Measurements from ENCODE around the gene LBX2.

LBX2 gene

GRCh38 chr2:74526649-74527230 is 27.3 kb upstream of the LBX2 start:
- H2AFZ ChIP-seq (ENCODE audit: low read length): no peak overlapping the region
- TF ChIP-seq, protein P1, sequence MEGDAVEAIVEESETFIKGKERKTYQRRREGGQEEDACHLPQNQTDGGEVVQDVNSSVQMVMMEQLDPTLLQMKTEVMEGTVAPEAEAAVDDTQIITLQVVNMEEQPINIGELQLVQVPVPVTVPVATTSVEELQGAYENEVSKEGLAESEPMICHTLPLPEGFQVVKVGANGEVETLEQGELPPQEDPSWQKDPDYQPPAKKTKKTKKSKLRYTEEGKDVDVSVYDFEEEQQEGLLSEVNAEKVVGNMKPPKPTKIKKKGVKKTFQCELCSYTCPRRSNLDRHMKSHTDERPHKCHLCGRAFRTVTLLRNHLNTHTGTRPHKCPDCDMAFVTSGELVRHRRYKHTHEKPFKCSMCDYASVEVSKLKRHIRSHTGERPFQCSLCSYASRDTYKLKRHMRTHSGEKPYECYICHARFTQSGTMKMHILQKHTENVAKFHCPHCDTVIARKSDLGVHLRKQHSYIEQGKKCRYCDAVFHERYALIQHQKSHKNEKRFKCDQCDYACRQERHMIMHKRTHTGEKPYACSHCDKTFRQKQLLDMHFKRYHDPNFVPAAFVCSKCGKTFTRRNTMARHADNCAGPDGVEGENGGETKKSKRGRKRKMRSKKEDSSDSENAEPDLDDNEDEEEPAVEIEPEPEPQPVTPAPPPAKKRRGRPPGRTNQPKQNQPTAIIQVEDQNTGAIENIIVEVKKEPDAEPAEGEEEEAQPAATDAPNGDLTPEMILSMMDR (conservative IDR thresholded peaks at IDR 0.05; ENCODE audit: low read length): no peak
- TF ChIP-seq EZH2phosphoT487 (IDR thresholded peaks at IDR 0.05; ENCODE audit: borderline replicate concordance): no peak
- peaks cover 50% of the 10 kb centered on the region for H3K79me2 ChIP-seq (ENCODE audit: insufficient read depth, low read length)
- peaks cover 17% of the 10 kb centered on the region; the same call in 1 of the 2 replicates for H3K36me3 ChIP-seq (ENCODE audit: insufficient read depth, low read length)
- no peaks in the 10 kb centered on the region for H3K9me3 ChIP-seq (ENCODE audit: insufficient read depth, low read depth, low read length)
- peak overlapping the region; percentile 100 for H3K4me2 ChIP-seq (ENCODE audit: low read depth, low read length, poor library complexity, severe bottlenecking)
- H3K27me3 ChIP-seq (ENCODE audit: insufficient read depth, low read length, poor library complexity, severe bottlenecking): peaks cover 4% of the 10 kb centered on the region
- no peak overlapping the region for H3K9ac ChIP-seq (ENCODE audit: low read depth, low read length, poor library complexity, severe bottlenecking)
- 0 out of 2 replicates have a peak, but pooled peaks cover 3% of the 10 kb centered on the region for H3F3A ChIP-seq (ENCODE audit: low read depth)
- H4K20me1 ChIP-seq (ENCODE audit: insufficient read depth, low read length, poor library complexity, severe bottlenecking): peaks cover 18% of the 10 kb centered on the region
- no peaks in the 10 kb centered on the region for H3K9me2 ChIP-seq (replicated peaks; ENCODE audit: low read depth, low read length)
- no peak overlapping the region for H3K4me3 ChIP-seq (ENCODE audit: low read length, poor library complexity, severe bottlenecking)
- peaks cover 31% of the 10 kb centered on the region for H3K4me1 ChIP-seq (ENCODE audit: insufficient read depth, low read length, poor library complexity, severe bottlenecking)

- Histone ChIP-seq H3K4me2 (ENCODE audit: low read depth, low read length, poor library complexity, severe bottlenecking) (peak within 1 kb of the TSS; percentile 100), H3K9me3 (ENCODE audit: insufficient read depth, low read depth, low read length) (no peaks in the 10 kb centered on the region), H3K4me1 (ENCODE audit: insufficient read depth, low read length, poor library complexity, severe bottlenecking) (peaks cover 24% of the 10 kb centered on the region), H3K4me3 (ENCODE audit: low read length, poor library complexity, severe bottlenecking) (no peak within 1 kb of the TSS), H3F3A (ENCODE audit: low read depth) (0 out of 2 replicates have a peak, but pooled peaks cover 3% of the 10 kb centered on the region), H4K20me1 (ENCODE audit: insufficient read depth, low read length, poor library complexity, severe bottlenecking) (peaks cover 18% of the 10 kb centered on the region), H3K9ac (ENCODE audit: low read depth, low read length, poor library complexity, severe bottlenecking) (no peak within 1 kb of the TSS), H3K36me3 (ENCODE audit: insufficient read depth, low read length) (peaks cover 17% of the 10 kb centered on the region; the same call in 1 of the 2 replicates), H3K79me2 (ENCODE audit: insufficient read depth, low read length) (peaks cover 42% of the 10 kb centered on the region), H2AFZ (ENCODE audit: low read length) (no peak within 1 kb of the TSS), H3K9me2 (replicated peaks; ENCODE audit: low read depth, low read length) (no peaks in the 10 kb centered on the region), H3K27me3 (ENCODE audit: insufficient read depth, low read length, poor library complexity, severe bottlenecking) (peaks cover 4% of the 10 kb centered on the region)
- TF ChIP-seq, protein P1 (conservative IDR thresholded peaks at IDR 0.05; ENCODE audit: low read length): no peak
- TF ChIP-seq EZH2phosphoT487 (IDR thresholded peaks at IDR 0.05; ENCODE audit: borderline replicate concordance): no peak
Measured at GRCh38 chr2:74525717-74526648, 26.6 kb upstream of the LBX2 start, which contains the start of gene DQX1. DQX1 (minus strand) TSS chr2:74526231; CDS start chr2:74525729, 502 bp downstream.

- peaks cover 2% of the 10 kb centered on the region for H3K27me3 ChIP-seq (ENCODE audit: insufficient read depth, low read length, poor library complexity, severe bottlenecking)
- no peaks in the 10 kb centered on the region for H3K9me2 ChIP-seq (replicated peaks; ENCODE audit: low read depth, low read length)
- TF ChIP-seq, protein P1 (conservative IDR thresholded peaks at IDR 0.05; ENCODE audit: low read length): no peak
- TF ChIP-seq EZH2phosphoT487 (IDR thresholded peaks at IDR 0.05; ENCODE audit: borderline replicate concordance): no peak
- no peak overlapping the region for H2AFZ ChIP-seq (ENCODE audit: low read length)
- no peak overlapping the region for H3K4me3 ChIP-seq (ENCODE audit: low read length, poor library complexity, severe bottlenecking)
- H3K9me3 ChIP-seq (ENCODE audit: insufficient read depth, low read depth, low read length): no peaks in the 10 kb centered on the region
- peaks cover 18% of the 10 kb centered on the region for H4K20me1 ChIP-seq (ENCODE audit: insufficient read depth, low read length, poor library complexity, severe bottlenecking)
- H3K36me3 ChIP-seq (ENCODE audit: insufficient read depth, low read length): peaks cover 17% of the 10 kb centered on the region; the same call in 1 of the 2 replicates
- H3K9ac ChIP-seq (ENCODE audit: low read depth, low read length, poor library complexity, severe bottlenecking): no peak overlapping the region
- H3K4me1 ChIP-seq (ENCODE audit: insufficient read depth, low read length, poor library complexity, severe bottlenecking): peaks cover 20% of the 10 kb centered on the region
- H3F3A ChIP-seq (ENCODE audit: low read depth): 0 out of 2 replicates have a peak, but pooled peaks cover 3% of the 10 kb centered on the region
- H3K79me2 ChIP-seq (ENCODE audit: insufficient read depth, low read length): peaks cover 34% of the 10 kb centered on the region
- no peak overlapping the region for H3K4me2 ChIP-seq (ENCODE audit: low read depth, low read length, poor library complexity, severe bottlenecking)
Measured at GRCh38 chr2:74524955-74525716, 25.7 kb upstream of the LBX2 start.
